Smooth muscle cell (in vitro differentiated cells): Measurements from ENCODE around the gene ARHGEF25. TPM values are rescaled to one million over a fixed set of nuclear protein-coding genes. Genes with fewer than 3 reads are reported as not detected.
"Not testable (repeated sequence)": the region's sequence is repeated elsewhere in the genome, so short reads cannot be mapped to it uniquely, and the experiment has no call there.

Experiments used
- DNase-seq: peaks from one replicate; lab custom pipeline; 2025; ENCODE audit not compliant: unreplicated experiment; lab: John Stamatoyannopoulos, UW
- H2AFZ ChIP-seq: fragments of 200-600 bp; sonication (generic); 2 replicates; pipeline ENCODE4 v1.6.0; 2016; ENCODE audit warnings: antibody characterized with exemption, low read depth, mild to moderate bottlenecking
- H3F3A ChIP-seq: fragments of 200-600 bp; sonication (generic); 2 replicates; pipeline ENCODE4 v1.6.0; 2017; ENCODE audit warnings: antibody characterized with exemption, low read depth
- H3K27ac ChIP-seq: fragments of 200-600 bp; sonication (generic); 2 replicates; pipeline ENCODE4 v1.5.1; 2016; ENCODE audit warnings: low read depth, mild to moderate bottlenecking
- H3K27me3 ChIP-seq: fragments of 200-600 bp; sonication (generic); 2 replicates; pipeline ENCODE4 v1.6.1; 2016; ENCODE audit warnings: low read depth, mild to moderate bottlenecking
- H3K36me3 ChIP-seq: fragments of 200-600 bp; sonication (generic); 2 replicates; pipeline ENCODE4 v1.5.1; 2016; ENCODE audit warnings: low read depth
- H3K4me1 ChIP-seq: fragments of 200-600 bp; sonication (generic); 2 replicates; pipeline ENCODE4 v1.5.1; 2016; ENCODE audit warnings: low read depth
- H3K4me2 ChIP-seq: fragments of 200-600 bp; sonication (generic); 2 replicates; pipeline ENCODE4 v1.6.0; 2016; ENCODE audit warnings: mild to moderate bottlenecking
- H3K4me3 ChIP-seq: fragments of 200-600 bp; sonication (generic); 2 replicates; pipeline ENCODE4 v1.5.1; 2016; ENCODE audit warnings: mild to moderate bottlenecking
- H3K79me2 ChIP-seq: fragments of 200-600 bp; sonication (generic); 2 replicates; pipeline ENCODE4 v1.6.0; 2016; ENCODE audit warnings: low read depth, mild to moderate bottlenecking
- H3K9ac ChIP-seq: fragments of 200-600 bp; sonication (generic); 2 replicates; pipeline ENCODE4 v1.6.0; 2016; ENCODE audit warnings: low read depth
- H3K9me3 ChIP-seq: fragments of 200-600 bp; sonication (generic); replicated peaks from 2 replicates; pipeline ENCODE4 v1.5.1; 2016; ENCODE audit warnings: low read depth
- H4K20me1 ChIP-seq: fragments of 200-600 bp; sonication (generic); 2 replicates; pipeline ENCODE4 v1.6.0; 2016; ENCODE audit warnings: low read depth
- CTCF ChIP-seq: fragments of 200-600 bp; sonication (generic); IDR thresholded peaks from 2 replicates; pipeline ENCODE4 v1.5.1; 2017; ENCODE audit warnings: borderline replicate concordance, mild to moderate bottlenecking, antibody characterized with exemption; ENCODE audit not compliant: insufficient read depth, poor library complexity, severe bottlenecking
- WGBS: methylation state at CpG from one replicate; pipeline ENCODE4 v1.1.7; 2016; ENCODE audit warnings: low lambda C conversion rate; 5-methylcytosine and 5-hydroxymethylcytosine counted together
- polyA plus RNA-seq: library from polyadenylated mRNA; unstranded; fragments of >200 nt; fragmentation: Nextera tagmentation; extraction: Ambion mirVana; gene quantifications from 2 replicates; pipeline ENCODE4 v1.2.1, GENCODE V29; 2016
- total RNA-seq: library from RNA; depleted of rRNA; stranded (reverse); fragments of >200 nt; gene quantifications from 2 replicates; pipeline ENCODE4 v1.2.3, GENCODE V29; 2014

The ARHGEF25 gene
- total and polyA plus RNA-seq, 2 experiments from 2014 or later = 3.8 to 13.9 TPM

GRCh38 chr12:57640175-57641042, 29.2 kb downstream of the ARHGEF25 start:
- Histone ChIP-seq H3K9ac (no peak overlapping the region), H3K4me2 (no peak overlapping the region), H3K27me3 (peaks cover 21% of the 10 kb centered on the region), H3K4me1 (no peaks in the 10 kb centered on the region), H3K36me3 (no peaks in the 10 kb centered on the region), H4K20me1 (no peaks in the 10 kb centered on the region), H3K4me3 (no peak overlapping the region), H3K27ac (no peak overlapping the region), H2AFZ (no peak overlapping the region), H3K9me3 (no peaks in the 10 kb centered on the region), H3F3A (no peaks in the 10 kb centered on the region), H3K79me2 (no peaks in the 10 kb centered on the region)
- no peak for DNase-seq
- no peak for TF ChIP-seq CTCF
- WGBS = 72% methylated on average over 7 of the region's 7 CpGs

- H3K4me1 ChIP-seq = no peaks in the 10 kb centered on the region
- no peak for TF ChIP-seq CTCF
- no peaks in the 10 kb centered on the region for H3K36me3 ChIP-seq
- no peak for DNase-seq
- H4K20me1 ChIP-seq = no peaks in the 10 kb centered on the region
- H3K4me2 ChIP-seq = no peak overlapping the region
- no peak overlapping the region for H3K9ac ChIP-seq
- H3K9me3 ChIP-seq = no peaks in the 10 kb centered on the region
- WGBS = 59% methylated on average over 5 of the region's 5 CpGs
- H3K79me2 ChIP-seq = no peaks in the 10 kb centered on the region
- no peak overlapping the region for H2AFZ ChIP-seq
- H3K27me3 ChIP-seq = peaks cover 8% of the 10 kb centered on the region
- H3F3A ChIP-seq = no peaks in the 10 kb centered on the region
- no peak overlapping the region for H3K4me3 ChIP-seq
- H3K27ac ChIP-seq = no peak overlapping the region
These were observed 30.6 kb downstream of the ARHGEF25 start for GRCh38 chr12:57641699-57642442.

- H3K4me2 ChIP-seq, H4K20me1 ChIP-seq, H3K9me3 ChIP-seq, H2AFZ ChIP-seq, H3K9ac ChIP-seq, H3K27me3 ChIP-seq, H3K4me1 ChIP-seq, H3K79me2 ChIP-seq, H3K36me3 ChIP-seq, H3K27ac ChIP-seq, H3K4me3 ChIP-seq, H3F3A ChIP-seq, DNase-seq: not testable (repeated sequence)
- 52% methylated on average over 10 of the region's 13 CpGs for WGBS
These were observed 34.9 kb downstream of the ARHGEF25 start for GRCh38 chr12:57645990-57646658.

GRCh38 chr12:57646659-57647049, 35.4 kb downstream of the ARHGEF25 start:
- not testable (repeated sequence) for H3K9me3 ChIP-seq, H3K27me3 ChIP-seq, H3K4me3 ChIP-seq, DNase-seq, H4K20me1 ChIP-seq, H3K36me3 ChIP-seq, H3K27ac ChIP-seq, H3K9ac ChIP-seq, H3F3A ChIP-seq, H3K79me2 ChIP-seq, H2AFZ ChIP-seq, H3K4me1 ChIP-seq, H3K4me2 ChIP-seq
- WGBS = 95% methylated on average over 7 of the region's 15 CpGs
